Measurements from ENCODE around the gene BNC2.

DNA sequence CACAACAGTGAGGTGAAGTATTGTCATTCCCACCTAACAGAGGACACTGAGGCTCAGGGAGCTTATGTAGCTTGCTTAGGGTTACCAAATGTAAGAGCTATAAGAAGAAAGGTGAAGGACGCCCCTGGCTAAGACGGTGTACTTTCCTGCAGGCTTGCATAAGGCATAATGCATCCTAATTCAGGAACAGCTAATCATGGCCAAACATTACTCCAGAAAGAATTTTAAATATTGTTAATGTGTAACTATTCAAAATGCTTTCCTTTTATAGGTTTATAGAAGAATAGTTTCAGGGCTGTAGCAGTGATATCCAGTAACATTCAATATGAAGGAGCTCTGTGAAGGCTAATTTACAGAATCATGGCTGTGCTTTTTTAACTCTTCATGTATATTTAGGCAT is 479.1 kb downstream of the BNC2 start:
- TF ChIP-seq CTCF (conservative IDR thresholded peaks at IDR 0.05; ENCODE audit: low read depth, low read length): no peak
- TF ChIP-seq RCOR1 (IDR thresholded peaks at IDR 0.05; ENCODE audit: insufficient replicate concordance, low read length): no peak
- TF ChIP-seq RAD21 (IDR thresholded peaks at IDR 0.05; ENCODE audit: low read length): no peak
- no peak for TF ChIP-seq MAZ (IDR thresholded peaks at IDR 0.05; ENCODE audit: borderline replicate concordance, low read depth, low read length)
- no peak for TF ChIP-seq NFE2L2 (IDR thresholded peaks at IDR 0.05; ENCODE audit: low read depth, low read length)
- no peak for TF ChIP-seq MXI1 (IDR thresholded peaks at IDR 0.05; ENCODE audit: borderline replicate concordance, low read depth, low read length)
- no peak for TF ChIP-seq POLR2A (IDR thresholded peaks at IDR 0.05; ENCODE audit: low read depth, low read length)
